HG03520 (cell line): Measurements from ENCODE around the gene TNFRSF8.
"Not testable (repeated sequence)": the region's sequence is repeated elsewhere in the genome, so short reads cannot be mapped to it uniquely, and the experiment has no call there.

Source experiments
- ATAC-seq: cut with Tn5 transposase; IDR thresholded peaks from one replicate; pipeline ENCODE4 v1.9.1; 2021; ENCODE audit warnings: mild to moderate bottlenecking, moderate library complexity; ENCODE audit not compliant: unreplicated experiment

The TNFRSF8 gene

DNA sequence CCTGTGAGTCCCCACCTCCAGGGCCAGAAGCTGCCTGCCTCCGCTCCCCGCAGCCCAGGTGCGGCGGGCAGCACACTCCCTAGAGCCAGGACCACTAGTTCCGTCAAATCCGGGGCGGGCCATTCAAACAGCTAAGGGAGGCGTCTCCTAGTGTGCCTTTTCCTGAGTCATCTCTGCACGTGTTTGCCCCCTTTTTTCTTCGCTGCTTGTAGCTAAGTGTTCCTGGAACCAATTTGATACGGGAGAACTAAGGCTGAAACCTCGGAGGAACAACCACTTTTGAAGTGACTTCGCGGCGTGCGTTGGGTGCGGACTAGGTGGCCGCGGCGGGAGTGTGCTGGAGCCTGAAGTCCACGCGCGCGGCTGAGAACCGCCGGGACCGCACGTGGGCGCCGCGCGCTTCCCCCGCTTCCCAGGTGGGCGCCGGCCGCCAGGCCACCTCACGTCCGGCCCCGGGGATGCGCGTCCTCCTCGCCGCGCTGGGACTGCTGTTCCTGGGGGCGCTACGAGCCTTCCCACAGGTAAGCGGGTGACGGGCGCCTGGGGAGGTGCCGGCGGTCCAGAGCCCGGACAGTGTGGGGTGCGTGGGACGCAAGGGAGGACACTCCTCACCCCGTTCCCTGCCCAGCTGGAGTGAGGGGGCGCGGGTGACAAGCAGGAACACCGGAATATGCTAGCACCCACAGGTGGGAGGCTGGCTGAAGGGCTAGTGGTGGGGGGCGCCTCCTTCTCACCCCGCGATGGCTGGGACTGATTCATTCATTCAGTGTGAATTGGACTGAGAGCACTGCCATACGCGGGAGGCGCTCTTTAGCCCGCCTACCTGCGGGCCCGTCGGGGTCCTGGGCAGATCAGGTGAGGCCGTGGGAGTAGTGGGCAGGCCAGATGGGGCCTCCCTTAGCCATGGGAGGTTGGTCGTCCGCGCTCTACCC, at the start of gene TNFRSF8:
TNFRSF8 (plus strand) TSS at position 163 of the 932 bp plus-strand sequence; CDS start at position 459, 296 bp downstream.
- ATAC-seq = no peak

DNA sequence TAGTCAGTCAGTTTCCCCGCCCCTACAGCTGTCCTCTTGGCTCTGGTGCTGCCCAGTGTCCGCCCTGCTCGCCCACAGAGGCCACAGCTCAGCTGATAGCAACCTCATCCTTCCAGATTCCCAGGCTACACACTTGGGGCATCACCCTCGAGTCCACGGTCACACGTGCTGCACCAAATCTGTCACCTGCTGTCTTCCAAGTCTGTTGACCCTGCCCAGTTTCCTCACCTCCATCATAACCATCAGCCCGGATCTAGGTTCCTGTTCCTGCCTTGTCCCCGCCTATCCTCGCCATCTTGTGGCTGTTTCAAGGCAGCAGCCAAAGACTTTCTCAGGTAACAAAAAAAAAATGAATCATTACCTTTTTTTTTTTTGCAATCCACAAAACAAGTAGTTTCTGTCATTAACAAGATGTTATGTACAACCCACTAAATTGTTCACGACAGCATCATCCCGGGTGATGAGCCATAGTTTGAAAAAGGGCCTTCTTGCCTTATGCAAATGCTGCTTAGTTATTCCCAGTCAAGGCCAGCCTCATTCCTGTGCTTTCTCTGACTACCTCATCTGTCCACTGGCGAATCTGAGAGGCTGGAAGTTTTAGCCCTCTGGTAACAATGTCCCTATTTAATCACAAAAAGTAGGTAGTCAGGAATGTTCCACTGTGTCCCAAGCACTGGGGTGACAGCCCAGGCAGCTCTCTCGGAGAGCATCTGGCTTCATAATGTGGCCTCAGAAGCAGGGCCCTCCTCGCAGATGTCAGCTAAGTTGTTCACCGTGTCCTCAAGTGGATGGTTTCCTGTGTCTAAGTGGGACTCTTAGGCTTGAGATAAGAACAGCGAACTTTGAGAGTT, 48.7 kb upstream of the TNFRSF8 start:
- no peak for ATAC-seq

DNA sequence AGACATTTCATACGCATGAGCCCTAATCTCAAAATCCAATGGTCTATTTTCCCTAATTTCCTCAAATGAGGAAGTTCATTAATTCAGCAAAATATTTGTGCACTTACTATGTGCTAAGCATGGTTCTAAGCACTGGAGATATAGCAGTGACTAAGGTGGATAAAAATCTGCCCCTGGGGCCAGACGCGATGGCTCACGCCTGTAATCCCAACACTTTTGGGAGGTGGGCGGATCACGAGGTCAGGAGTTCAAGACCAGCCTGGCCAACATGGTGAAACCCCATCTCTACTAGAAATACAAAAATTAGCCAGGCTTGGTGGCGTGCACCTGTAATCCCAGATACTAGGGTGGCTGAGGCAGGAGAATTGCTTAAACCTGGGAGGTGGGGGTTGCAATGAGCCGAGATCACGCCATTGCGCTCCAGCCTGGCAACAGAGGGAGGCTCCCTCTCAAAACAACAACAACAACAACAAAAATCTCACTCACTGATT, 48.1 kb upstream of the TNFRSF8 start:
- ATAC-seq = no peak

DNA sequence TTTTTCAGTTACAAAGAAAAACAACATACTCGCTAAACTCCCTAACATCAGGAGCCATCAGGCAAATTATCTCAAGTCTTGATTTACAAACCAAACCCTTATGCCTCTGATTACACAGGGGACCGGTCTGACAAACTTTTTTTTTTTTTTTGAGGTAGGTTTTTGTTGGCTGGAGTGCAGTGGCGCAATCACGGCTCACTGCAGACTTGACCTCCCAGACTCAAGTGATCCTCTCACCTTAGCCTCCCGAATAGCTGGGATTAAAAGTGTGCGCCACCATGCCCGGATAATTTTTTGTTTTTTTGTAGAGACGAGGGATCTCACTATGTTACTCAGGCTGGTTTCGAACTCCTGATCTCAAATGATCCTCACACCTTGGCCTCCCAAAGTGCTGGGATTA, 47.6 kb upstream of the TNFRSF8 start:
- no peak for ATAC-seq

DNA sequence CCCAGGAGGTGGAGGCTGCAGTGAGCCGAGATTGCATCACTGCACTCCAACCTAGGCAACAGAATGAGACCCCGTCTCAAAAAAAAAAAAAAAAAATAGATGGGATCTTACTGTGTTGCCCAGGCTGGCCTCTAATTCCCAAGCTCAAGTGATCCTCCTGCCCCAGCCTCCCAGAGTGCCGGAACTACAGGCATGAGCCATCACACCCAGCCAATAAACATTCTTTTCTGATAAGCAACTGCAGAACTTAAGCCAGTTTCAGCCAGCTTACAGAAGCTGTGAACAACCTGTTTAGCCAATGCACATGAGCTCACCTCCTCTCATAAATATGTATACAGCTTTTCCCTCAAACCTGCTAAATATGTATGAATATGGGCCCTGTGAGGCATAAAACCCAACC, 46.9 kb upstream of the TNFRSF8 start:
- ATAC-seq = no peak

DNA sequence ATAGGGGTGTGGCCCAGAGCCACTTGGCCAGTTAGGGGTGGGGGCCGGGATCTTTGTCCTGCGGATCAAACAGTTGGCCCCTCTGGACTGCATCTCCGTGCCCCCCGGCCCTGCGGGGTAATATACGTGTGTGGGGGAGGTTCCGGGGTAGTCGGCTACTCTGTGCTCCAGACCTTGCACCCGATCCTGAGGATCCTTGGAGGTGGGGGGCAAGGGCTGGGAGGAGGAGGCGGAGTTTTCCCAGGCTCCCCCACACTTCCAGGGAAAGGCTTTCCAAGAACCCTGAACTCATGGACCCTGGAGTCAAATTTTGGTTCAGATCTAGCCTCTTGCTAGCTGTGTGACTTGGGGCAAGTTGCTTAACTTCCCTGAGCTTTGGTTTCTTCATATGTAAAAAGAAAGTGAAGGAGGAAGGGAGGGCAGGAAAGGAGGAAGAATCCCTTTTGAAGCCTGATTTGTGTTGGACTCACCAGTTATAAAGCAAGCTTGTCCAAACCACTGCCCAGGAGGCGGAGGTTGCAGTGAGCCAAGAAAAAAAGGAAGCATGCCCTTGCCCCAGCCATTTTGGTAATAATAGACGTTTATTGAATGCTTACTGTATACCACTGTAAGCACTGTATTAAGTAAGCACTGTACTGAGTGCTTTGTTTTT, 43.1 kb upstream of the TNFRSF8 start:
- no peak for ATAC-seq

DNA sequence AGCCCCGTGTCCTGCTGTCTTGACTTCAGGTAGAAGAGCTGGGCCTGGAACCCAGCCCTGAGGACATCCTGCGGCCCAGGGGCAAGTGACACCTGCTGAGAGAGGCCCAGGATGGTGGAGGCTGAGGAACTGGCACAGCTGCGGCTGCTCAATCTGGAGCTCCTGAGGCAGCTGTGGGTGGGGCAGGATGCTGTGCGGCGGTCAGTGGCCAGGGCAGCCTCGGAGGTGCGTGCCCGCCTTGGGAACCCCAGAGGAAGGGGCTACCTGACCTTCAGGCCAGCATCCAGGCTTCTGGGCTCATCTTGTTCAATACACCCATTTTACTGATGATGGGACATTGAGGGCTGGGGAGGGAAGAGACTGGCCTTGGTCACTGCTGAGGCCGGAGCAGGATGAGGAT, 41.5 kb upstream of the TNFRSF8 start:
- no peak for ATAC-seq

DNA sequence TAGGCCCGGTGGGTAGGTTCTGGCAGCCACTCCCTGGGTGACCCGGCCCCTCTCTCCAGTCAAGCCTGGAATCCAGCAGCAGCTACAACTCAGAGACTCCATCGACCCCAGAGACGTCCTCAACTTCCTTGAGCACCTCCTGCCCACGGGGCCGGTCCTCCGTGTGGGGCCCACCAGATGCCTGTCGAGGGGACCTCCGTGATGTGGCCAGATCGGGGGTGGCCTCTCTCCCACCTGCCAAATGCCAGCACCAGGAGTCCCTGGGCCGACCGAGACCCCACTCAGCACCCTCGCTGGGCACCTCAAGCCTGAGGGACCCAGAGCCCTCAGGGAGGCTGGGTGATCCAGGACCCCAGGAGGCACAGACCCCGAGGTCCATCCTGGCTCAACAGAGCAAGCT, 41.1 kb upstream of the TNFRSF8 start:
- no peak for ATAC-seq

DNA sequence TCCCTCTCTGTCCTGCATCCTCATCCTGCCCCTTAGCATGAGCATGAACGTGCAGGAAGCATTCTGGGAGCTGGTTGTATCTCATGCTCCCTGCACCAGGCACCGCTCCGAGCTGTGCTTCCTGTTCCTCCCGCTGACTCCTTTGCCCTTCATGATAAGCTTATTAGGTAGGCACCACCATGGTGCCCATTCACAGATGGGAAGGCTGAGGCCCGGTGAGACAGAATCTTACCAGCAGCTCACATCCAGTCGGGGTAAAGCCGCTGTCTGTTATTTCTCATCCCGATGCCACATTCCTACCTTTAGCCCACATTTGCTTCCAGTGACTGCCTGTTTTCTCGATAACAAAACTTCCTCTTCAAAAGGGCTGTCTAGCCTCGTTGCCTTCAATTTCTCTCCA, 36.5 kb upstream of the TNFRSF8 start:
- no peak for ATAC-seq

DNA sequence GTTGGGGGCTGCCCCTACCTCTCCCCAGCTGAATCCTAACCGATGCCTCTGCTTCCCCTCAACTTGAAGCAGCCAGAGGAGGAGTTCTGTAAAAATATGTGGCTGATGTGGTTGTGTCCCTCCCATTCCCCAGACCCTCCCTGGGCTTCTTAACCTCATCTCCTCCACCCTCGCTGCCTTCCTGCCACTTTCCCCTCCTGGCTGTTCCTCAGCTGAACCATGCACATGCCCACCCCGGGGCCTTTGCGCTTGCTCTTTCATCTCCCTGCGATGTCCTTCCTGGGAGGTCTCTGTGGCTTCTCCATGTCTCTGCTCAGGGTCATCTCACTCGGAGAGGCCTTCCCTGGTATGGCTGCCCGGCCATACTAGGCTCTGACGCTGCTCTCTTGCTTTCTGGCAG, 34.9 kb upstream of the TNFRSF8 start:
- ATAC-seq = no peak

DNA sequence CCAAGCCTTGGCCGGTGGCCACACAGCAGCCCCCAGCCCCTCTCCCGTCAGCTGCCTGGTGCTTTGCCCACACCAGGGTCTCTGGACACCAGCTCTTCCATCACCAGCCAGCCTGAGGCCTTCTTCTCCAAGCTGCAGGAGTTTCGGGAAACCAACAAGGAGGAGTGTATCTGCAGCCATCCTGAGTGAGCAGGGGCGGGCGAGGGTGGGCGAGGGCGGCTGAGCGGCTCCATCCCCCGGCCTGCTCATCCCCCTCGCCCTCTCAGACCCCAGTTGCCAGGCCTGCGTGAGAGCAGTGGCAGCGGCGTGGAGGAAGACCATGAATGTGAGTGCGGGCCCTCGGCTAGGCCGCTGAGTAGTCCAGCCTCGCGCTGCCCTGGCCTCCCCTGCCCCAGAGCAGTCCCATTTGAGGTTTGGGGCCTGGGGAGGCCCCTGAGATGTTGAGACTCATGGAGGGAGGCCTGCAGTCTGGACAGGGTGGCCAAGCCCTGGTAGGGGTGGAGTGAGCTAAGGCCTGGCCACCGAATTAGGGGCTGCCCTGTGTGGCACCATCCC, 34.1 kb upstream of the TNFRSF8 start:
- ATAC-seq = no peak

DNA sequence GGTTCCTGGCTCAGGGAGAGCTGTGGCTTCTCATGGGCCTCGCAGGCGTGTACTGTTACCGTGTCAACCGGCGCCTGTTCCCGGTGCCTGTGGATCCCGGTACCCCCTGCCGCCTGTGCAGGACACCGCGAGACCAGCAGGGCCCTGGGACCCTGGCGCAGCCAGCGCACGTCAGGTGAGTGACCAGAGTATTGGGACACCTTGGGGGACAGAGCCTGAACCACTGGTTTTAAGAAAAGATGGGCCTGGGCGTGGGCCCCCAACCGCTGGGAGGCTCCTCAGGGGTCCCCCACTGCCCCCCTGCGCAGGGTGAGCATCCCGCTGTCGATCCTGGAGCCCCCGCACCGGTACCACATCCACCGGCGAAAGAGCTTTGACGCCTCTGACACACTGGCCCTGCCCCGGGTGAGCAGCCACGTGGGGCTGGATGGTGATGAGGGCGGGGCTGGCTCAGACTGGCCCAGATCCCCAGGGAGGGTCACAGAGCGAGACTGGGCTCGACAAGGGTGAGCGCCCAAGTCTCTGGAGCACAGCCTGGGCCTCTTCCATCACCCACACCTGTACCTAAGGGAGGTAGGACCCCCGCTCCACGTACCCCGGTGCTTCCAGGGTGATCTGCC, 33.3 kb upstream of the TNFRSF8 start:
- ATAC-seq = no peak

DNA sequence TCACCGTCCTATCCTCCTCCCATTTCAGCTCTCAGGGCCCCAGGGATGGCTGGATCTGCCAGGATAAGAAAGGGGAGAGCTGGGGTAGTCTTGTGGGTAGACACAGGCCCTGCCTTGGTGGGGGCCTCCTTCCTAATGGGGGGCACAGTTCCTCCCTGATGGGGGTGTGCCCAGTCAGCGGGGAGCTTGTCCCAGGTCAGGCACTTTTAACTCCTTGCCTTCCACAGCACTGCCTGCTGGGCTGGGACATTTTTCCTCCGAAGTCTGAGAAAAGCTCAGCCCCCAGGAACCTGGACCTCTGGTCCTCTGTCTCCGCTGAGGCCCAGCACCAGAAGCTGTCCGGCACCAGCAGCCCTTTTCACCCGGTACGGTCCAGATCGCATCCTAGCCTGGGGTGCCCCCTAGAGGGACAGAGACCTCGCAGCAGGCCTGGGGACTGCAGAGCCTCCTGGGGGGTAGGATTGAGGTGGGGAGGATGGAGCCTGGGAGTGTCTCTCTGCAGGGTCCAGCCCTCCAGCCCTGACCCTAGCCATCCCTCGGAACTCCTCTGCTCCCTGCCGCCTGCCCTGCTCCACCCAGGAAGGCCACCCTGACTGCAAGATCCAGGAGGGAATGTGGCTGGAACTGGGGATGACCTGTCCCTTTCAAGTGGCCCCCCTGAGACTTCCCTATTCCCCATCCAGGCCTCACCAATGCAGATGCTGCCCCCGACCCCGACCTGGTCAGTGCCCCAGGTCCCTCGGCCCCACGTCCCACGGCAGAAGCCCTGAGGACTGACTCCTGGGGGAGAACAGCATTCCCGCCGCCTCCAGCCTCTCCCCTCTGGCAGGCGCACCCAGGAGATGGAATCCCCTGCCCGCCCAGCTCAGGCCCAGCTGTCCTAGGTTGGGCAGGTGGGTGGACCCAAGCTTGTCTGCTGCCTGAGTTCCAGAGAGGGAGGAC, 31.8 kb upstream of the TNFRSF8 start:
- ATAC-seq = no peak

DNA sequence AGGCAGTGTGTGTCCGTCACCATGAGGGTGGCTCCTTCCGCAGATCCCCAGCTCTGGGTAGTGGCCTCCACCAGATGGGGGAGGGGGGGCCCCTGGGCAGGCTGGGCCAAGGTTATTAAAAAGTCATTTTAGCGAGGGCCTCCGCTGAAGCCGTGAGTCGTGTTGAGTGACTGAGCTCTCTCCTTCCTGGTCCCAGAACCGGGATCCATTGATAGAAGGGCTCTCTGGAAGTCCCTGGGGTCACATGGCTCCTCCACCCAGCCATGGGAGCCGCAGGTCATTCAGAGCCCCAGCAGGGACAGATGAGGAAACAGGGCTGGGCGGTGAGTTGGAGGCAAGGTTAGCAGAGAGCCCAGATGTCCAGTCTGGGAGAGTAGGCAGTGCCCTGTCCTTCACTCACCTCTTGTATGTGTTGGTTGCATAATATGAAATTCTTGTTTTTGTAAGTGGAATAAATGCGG, 30.9 kb upstream of the TNFRSF8 start:
- ATAC-seq = no peak

DNA sequence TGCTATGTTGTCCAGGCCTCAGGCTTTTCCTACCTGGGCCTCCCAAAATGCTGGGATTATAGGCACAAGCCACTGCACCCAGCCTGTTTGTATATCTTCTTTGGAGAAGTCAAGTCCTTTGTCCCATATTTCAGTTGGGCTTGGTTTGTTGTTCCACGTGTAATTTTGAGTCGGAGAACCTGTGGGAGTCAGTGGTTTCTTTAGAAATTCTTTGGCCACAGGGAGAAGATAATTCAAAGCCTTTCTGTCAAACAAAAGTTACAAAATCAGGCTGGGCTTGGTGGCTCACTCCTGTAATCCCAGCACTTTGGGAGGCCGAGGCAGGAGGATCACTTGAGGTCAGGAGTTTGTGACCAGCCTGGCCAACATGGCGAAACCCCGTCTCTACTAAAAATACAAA, 29.7 kb upstream of the TNFRSF8 start:
- ATAC-seq = not testable (repeated sequence)

DNA sequence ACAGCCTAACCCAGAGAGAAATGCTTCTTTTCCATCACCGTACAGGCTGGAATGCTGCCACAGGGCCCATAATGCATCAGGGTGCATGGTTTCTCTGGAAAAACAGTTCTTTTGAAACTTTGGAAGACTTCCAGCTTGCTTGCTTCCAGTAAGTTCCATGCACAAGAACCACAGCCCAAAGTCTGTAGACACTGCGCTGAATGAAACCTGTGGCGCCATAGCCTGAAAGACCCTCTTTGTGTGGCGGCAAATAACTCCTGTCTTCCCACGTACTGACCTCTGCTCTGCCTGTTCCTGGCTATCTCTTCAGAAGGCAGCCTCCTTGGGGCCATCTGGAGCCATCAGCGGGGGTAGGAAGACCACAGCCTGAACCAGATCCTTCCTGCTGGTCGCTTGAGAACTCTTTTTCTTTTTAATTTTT, 28.7 kb upstream of the TNFRSF8 start:
- no peak for ATAC-seq

DNA sequence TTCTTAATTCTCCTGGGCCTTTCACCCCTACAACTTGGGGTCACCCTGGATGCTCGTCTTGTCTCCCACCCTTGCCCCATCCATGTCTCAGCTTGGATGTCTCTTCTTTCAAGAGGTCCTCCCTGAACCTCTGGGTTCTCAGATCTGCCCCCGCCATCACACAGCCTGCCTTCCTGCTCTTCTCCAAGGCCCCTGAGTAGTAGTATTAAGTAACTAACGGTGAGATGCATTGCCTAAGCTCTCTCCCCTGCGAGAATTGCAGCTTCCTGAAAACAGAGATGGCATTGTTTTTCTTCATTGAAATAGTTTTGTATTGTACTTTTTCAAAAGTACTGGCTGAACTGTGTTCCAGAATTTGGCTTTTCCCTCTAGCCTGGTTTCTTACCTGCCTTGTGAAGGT, 27.8 kb upstream of the TNFRSF8 start:
- no peak for ATAC-seq

DNA sequence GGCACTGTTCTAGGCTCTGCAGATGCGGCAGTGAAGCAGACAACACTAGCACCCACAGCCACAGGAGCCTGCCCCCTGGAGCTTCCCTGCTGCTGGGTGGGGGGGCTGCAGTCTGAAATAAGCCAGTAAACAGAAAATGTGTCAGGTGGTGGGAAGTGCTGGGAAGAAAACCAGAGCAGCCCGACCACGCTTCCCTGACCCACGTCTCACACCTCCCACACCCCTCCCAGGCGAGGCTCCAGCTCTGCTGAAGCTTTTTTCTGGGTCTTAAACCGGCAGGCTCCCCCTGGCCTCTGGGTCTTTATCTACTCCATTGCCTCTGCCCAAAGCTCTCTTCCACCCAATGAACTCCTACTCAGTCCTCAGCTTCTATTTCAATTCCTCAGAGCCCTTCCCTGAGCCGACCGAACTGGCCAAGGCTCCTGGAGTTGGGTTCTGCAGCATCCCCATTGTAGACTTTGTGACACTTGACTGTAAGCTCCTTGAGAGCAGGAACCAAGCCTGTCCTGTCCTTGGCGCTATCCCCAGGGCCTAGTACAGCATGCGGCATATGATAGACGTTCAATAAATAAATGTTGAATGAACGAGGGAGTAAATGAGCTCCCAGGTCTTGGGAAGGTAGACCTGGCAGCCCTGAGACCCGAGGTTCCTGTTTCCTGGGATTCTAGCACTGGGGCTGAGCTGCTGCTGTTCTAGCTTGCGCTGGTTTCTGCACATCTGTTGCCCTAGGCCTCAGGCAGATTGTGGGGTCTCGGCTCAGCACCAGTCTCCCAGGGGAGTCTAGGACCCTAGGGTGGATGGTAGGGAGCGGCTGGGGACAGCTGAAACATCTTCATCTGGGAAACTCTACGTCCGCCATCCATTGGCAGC, 25.4 kb upstream of the TNFRSF8 start:
- no peak for ATAC-seq
